HCEC 1CT (cell line): Measurements from ENCODE around the gene CHD5.
A peak's percentile ranks its signal among the peaks of the same experiment; 100 is the strongest.

ENCODE experiments used
- DNase-seq: peaks from one replicate; pipeline ENCODE4 v3.0.0-alpha.2; 2017

Gene CHD5

GRCh38 chr1:6172549-6172948, 7.6 kb downstream of the CHD5 start:
- no peak for DNase-seq

- DNase-seq, result no peak
These were observed 8.5 kb downstream of the CHD5 start for GRCh38 chr1:6171548-6172124.

GRCh38 chr1:6170742-6171201, 9.3 kb downstream of the CHD5 start:
- DNase-seq, result no peak

GRCh38 chr1:6170116-6170741, 9.9 kb downstream of the CHD5 start:
- DNase-seq, result no peak

- no peak for DNase-seq
These were observed 11.1 kb downstream of the CHD5 start for GRCh38 chr1:6168947-6169586.

- DNase-seq, result no peak
These were observed 12.5 kb downstream of the CHD5 start for GRCh38 chr1:6167391-6168303.

- DNase-seq, result no peak
These were observed 13.3 kb downstream of the CHD5 start for GRCh38 chr1:6166655-6167390.

- no peak for DNase-seq
These were observed 13.9 kb downstream of the CHD5 start for GRCh38 chr1:6166221-6166620.

GRCh38 chr1:6165441-6165985, 14.6 kb downstream of the CHD5 start:
- DNase-seq, result no peak

- DNase-seq, result no peak
These were observed 15.1 kb downstream of the CHD5 start for GRCh38 chr1:6165027-6165426.

GRCh38 chr1:6163973-6164617, 16.0 kb downstream of the CHD5 start:
- no peak for DNase-seq

GRCh38 chr1:6163191-6163972, 16.7 kb downstream of the CHD5 start:
- DNase-seq, result no peak

- DNase-seq, result no peak
These were observed 17.3 kb downstream of the CHD5 start for GRCh38 chr1:6162773-6163172.

GRCh38 chr1:6162341-6162740, 17.8 kb downstream of the CHD5 start:
- DNase-seq, result no peak

GRCh38 chr1:6158181-6158580, 21.9 kb downstream of the CHD5 start:
- no peak for DNase-seq

- DNase-seq, result peak; percentile 15
These were observed 22.5 kb downstream of the CHD5 start for GRCh38 chr1:6157528-6158174.

GRCh38 chr1:6157132-6157527, 23.0 kb downstream of the CHD5 start:
- no peak for DNase-seq

- no peak for DNase-seq
These were observed 25.4 kb downstream of the CHD5 start for GRCh38 chr1:6154525-6155319.

- no peak for DNase-seq
These were observed 27.2 kb downstream of the CHD5 start for GRCh38 chr1:6152882-6153281.

- DNase-seq, result no peak
These were observed 27.9 kb downstream of the CHD5 start for GRCh38 chr1:6152181-6152580.
